Stimulated activated CD4-positive, alpha-beta T cell treated with anti-CD3 and anti-CD28 coated beads, TNF-alpha, amount 100 ng/mL, for 24 hours (primary cell): ENCODE results near the gene CRIM1.

Source experiments
- DNase-seq, 3 experiments: peaks; one replicate each; pipeline ENCODE4 v3.0.0-alpha.2; 2020; ENCODE audit warnings: low read depth in 3 of 3

Gene CRIM1

GRCh38 chr2:36373149-36373926 is 17.8 kb downstream of the CRIM1 start:
- DNase-seq, result no peak

GRCh38 chr2:36374585-36374984 is 19.0 kb downstream of the CRIM1 start:
- no peak for DNase-seq

- no peak for DNase-seq
Observed at GRCh38 chr2:36376319-36376765, 20.8 kb downstream of the CRIM1 start.

DNA sequence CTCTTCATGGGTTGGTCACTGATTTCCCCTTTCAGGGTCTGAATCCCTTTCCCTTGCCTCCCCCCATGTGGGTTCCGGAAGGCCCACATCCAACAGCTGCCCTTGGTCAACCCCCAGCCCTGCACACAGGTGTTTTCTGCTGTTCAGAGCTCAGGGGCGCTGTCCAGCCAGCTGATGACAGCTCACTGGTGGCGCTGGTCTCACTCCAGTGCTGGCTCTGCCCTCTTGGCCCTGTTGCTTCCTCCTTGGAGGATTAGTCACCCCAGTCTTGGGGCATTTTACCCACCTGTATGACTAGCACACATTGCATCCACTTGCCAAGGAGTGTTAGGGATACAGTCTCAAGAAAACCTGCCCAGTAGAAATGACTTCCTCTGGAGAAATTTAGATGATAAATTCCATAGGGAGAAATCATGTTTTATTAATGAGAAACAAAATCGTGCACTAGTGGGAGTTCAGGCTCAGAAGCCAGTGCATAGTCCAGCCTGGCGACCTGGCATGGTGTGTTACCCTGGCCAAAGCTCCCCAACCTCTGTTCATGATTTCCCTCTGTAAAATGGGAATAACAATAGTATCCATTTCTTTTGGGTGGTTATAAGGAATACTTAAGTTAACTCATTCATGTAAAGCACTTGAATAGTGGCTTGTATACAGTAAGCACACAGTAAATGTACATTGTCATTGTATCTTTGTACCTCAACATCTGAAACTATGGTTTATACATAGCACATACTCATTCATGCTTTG is 21.6 kb downstream of the CRIM1 start:
- no peak for DNase-seq

DNA sequence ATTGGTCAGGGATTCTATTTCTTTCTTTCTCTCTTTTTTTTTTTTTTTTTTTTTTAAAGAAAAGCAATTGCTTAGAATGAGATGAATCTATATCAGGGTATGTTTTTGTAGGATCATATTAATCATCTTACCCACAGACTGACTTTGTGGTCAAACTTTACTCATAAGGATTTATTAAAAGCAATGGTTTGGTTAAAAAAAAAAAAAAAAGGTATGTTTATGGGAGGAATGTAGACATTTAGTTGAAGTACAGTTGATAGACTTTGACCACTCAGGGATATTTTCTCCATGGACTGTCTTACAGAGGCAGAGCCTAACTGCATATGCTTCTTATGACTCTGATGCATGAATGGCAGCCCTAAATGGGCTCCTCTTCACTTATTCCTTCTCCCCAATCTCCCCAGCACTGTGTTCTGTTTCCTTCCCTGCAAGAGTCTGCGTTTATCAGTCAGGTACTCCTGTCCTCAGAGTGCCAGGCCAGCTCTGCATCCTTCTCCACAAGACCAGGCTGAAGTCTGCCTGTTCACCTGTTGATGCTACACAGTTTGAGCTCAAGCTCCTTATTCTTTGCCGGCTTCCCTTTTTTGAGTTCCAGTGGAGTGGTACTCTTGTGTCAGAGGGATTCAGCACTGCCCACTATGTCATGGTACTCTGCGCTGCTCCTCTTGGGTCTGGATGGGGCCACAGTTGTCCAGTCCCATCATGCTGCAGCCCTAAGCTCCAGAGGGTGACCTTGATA is 24.3 kb downstream of the CRIM1 start:
- DNase-seq, result no peak

- no peak for DNase-seq
Observed at GRCh38 chr2:36380624-36381481, 25.3 kb downstream of the CRIM1 start.

GRCh38 chr2:36381993-36382392 is 26.4 kb downstream of the CRIM1 start:
- no peak for DNase-seq

DNA sequence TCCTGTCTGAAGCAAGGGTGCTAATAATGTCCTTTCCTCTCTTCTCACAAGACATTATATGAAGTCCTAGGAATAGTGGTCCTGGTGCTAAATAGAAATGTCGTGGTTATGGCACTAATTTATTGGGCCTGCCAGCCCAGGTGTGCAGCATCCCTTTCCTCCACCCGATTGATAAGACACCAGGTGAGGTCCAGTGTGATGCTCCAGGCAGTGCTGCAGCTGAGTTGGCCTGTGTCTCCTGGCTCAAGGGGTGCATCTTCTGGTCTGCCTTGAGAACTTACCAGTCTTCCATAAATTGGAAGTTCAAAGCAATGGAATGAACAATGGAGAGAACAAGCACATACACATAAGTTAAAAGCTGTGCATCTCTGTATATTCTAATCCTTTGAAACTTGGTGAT is 26.9 kb downstream of the CRIM1 start:
- DNase-seq, result no peak

DNA sequence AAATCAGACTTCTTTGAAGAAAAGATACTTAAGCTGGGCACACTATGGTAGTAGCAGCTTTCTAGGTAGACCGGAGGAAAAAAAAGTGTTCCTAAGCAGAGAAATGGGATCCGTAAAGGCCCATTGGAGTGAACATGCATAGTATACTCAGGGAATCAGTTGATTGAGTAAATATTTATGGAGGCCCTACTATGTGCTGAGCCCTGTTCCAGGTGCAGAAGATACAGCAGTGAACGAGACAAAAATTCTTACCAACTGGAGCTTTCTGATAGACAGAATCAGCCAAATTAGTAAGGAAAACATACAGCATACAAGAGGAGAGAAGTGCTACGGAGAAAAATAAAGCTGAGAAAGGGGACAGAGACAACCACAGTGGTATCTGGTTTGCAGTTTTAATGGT is 28.1 kb downstream of the CRIM1 start:
- DNase-seq, result no peak

GRCh38 chr2:36384454-36384853 is 28.9 kb downstream of the CRIM1 start:
- DNase-seq, result no peak

DNA sequence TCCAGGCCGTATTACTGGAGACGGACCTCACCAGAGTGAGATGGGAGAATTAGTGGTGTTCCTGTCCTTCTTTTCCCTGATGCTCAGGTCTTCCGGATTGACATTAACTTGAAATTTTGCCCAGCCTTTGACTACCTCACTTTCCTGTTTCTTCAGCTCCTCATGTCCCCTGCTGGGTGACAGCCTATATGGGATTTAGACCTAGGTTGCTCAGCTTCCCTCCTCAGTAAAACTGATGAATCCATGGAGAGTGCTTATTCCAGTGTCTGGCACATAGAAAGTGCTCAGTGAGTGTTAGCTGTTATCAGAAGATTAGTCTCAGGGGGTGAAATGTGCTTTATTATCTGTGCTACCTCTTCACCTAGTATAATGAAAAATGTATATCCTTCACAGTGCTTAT is 30.0 kb downstream of the CRIM1 start:
- DNase-seq, result no peak

GRCh38 chr2:36387258-36387916 is 31.8 kb downstream of the CRIM1 start:
- DNase-seq, result no peak

DNA sequence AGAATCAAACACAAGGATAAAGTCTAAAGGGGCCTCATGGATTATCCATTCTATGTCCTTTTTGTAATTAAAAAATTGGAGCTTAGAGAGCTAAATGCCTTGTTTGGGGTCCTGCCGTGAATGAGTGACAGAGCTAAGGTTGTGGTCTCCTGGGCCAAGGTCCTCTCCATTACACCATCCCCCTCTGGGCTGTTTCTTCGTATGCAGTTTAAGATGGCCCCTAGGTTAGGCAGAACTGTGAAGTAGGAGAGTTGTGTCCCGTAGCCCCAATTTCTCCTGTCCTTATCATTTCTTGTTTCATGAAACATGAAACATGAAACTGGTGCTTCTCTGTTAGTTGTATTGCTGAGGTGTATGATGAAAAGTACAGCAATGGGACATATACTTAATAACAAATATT is 32.9 kb downstream of the CRIM1 start:
- no peak for DNase-seq

- no peak for DNase-seq
Observed at GRCh38 chr2:36389091-36389564, 33.5 kb downstream of the CRIM1 start.

DNA sequence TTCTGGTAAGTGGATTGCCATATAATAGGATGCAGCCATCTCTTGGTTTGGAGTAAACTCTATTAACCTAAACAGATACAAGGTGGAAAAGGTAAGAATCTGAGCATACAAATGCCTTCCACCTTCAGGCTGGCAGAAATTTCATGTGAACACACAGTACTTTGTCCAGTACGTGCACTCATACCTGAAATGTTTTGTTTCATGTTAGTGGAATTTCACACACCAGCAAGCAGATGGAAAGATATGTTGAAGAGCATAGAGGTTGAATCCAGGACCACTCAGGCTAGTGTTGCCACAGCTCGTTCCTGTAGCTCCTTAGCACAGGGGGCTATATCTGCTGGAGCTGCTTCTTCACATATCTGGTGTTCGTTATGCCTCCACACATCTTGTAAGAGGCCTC is 34.0 kb downstream of the CRIM1 start:
- DNase-seq, result no peak

DNA sequence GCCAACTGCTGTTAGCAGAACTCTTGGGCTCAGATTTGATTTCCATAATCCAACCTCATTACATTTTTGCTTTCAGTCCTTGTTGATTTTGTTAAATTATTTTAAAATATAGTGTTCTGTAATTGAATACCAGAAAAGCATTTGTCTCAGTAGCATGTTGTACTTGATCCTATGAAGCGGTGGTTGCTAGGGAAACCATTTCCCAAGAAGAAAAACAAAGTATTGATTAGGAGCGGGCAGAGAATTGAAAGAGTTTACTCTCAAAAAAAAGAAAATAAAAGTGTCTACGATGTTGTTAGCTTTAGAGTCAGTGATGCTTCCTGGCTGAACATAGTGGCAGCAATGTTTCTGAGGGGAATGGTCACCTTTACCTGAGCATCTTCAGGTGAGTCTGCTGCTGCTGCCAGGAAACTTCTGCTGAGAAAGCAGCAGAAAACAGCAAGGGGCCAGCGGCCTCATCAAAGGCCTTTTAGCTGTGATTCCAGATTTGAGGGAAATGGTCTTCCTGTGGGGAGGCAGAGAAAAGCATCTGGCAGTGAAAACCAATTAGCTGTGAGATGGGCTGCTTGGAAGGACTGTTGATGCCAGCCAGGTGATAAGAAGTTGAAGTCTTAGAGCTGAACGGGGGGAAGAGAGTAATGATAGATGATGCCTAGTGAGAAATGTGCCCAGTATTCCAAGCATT is 37.1 kb downstream of the CRIM1 start:
- DNase-seq, result no peak

GRCh38 chr2:36393738-36394256 is 38.2 kb downstream of the CRIM1 start:
- DNase-seq, result no peak

GRCh38 chr2:36394804-36395203 is 39.2 kb downstream of the CRIM1 start:
- DNase-seq, result no peak

DNA sequence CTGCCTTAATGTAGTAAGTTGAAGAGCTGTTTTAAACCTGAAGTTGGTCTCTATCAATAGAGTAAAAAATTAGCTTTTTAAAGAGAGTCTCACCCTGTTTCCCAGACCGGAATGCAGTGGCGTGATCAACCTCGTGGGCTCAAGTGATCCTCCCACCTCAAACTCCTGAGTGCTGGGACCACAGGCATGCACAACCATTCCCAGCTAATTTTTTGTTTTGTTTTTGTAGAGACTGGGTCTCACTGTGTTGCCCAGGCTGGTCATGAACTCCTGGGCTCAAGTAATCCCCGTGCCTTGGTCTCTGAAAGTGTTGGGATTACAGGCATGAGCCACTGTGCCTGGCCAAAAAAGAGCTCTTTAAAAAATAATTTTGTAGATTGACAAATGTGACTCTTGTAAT is 40.3 kb downstream of the CRIM1 start:
- DNase-seq, result no peak

DNA sequence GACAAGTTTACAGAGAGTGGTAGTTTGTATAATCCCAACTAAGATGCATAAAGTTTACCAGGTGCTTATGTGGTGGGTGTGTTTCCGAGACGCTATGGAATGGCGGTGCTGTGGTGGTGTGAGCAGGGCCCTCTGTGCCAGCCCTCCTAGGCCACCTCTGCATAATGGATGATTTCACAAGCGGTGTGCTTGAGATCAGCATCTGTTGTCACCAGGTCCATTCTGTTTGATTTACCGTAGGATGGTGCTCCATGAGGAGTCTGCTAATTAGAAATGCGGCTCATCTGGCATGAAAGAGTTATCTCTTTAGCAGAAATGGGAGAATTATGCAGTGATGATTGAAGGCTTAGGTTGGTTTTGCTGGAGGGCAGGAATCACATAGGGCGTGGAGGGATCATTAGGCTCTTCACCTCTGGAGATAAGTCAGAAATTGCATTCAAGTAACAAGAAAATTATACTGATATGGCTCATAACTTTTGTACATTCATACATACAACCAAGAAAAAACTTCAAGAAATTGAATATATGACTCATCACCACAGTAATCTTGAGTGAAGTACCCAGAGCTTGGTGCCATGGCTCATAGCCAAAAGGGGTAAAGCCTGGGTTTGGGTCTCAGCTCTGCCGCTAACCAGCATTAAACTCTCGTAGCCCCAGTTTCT is 41.4 kb downstream of the CRIM1 start:
- DNase-seq, result no peak
